HepG2 (cell line): ENCODE data around the gene SOX9. TPM values are rescaled to one million over a fixed set of nuclear protein-coding genes. Genes with fewer than 3 reads are reported as not detected.
A peak's percentile ranks its signal among the peaks of the same experiment; 100 is the strongest.

Experiments
- EHMT2 ChIP-seq: fragments of 200-600 bp; sonication (generic); IDR thresholded peaks from 2 replicates; pipeline ENCODE4 v1.7.0; 2017; ENCODE audit warnings: antibody characterized with exemption, low read depth, low read length, borderline replicate concordance
- ELF1 ChIP-seq: sonication (generic); formaldehyde crosslinking; IDR thresholded peaks from 2 replicates; pipeline ENCODE4 v1.4.0; 2020; ENCODE audit warnings: missing genetic modification reagents
- GLMP ChIP-seq: sonication (generic); formaldehyde crosslinking; IDR thresholded peaks from 2 replicates; pipeline ENCODE4 v1.9.0; 2021; ENCODE audit warnings: missing genetic modification reagents, mild to moderate bottlenecking, borderline replicate concordance
- KIAA2018 ChIP-seq: sonication (generic); formaldehyde crosslinking; IDR thresholded peaks from 2 replicates; pipeline ENCODE4 v1.5.0; 2020; ENCODE audit warnings: mild to moderate bottlenecking, missing genetic modification reagents, borderline replicate concordance
- NR2F6 ChIP-seq, 2 experiments: IDR thresholded peaks; 2 replicates each; pipeline ENCODE4 v1.6.1; 2016; ENCODE audit warnings: antibody characterized with exemption in 1 of 2, mild to moderate bottlenecking in 1 of 2
- PBX2 ChIP-seq: IDR thresholded peaks from 2 replicates; pipeline ENCODE4 v1.6.1; 2016; ENCODE audit warnings: control low read depth
- SALL2 ChIP-seq: sonication (generic); formaldehyde crosslinking; IDR thresholded peaks from 2 replicates; pipeline ENCODE4 v1.8.1; 2023; ENCODE audit warnings: mild to moderate bottlenecking, missing genetic modification reagents, inconsistent platforms
- SMC3 ChIP-seq: IDR thresholded peaks from 2 replicates; pipeline ENCODE4 v1.6.1; 2011; ENCODE audit warnings: low read length, improper control_type of control experiment
- SOX13 ChIP-seq, 3 experiments: fragments of 450-650 bp in 1 of 3; sonication (generic) in 1 of 3; formaldehyde crosslinking in 1 of 3; IDR thresholded peaks in 2 of 3; conservative IDR thresholded peaks in 1 of 3; 2 replicates each; pipeline versions ENCODE4 v1.5.0 to v1.6.1; 2016 to 2020; ENCODE audit warnings: antibody characterized with exemption in 1 of 3, mild to moderate bottlenecking in 1 of 3, missing compliant biosample characterization in 1 of 3, missing genetic modification reagents in 1 of 3, moderate library complexity in 1 of 3
- SOX6 ChIP-seq, 2 experiments: fragments of 450-650 bp in 1 of 2; sonication (generic) in 1 of 2; formaldehyde crosslinking in 1 of 2; IDR thresholded peaks; 2 replicates each; pipeline versions ENCODE4 v1.4.0 to v1.6.1; 2017 to 2020; ENCODE audit warnings: antibody characterized with exemption in 1 of 2, mild to moderate bottlenecking in 1 of 2, missing genetic modification reagents in 1 of 2
- TIGD3 ChIP-seq: sonication (generic); formaldehyde crosslinking; IDR thresholded peaks from 2 replicates; pipeline ENCODE4 v1.5.1; 2020; ENCODE audit warnings: mild to moderate bottlenecking, missing genetic modification reagents, borderline replicate concordance
- TP53 ChIP-seq: sonication (generic); formaldehyde crosslinking; conservative IDR thresholded peaks from 2 replicates; pipeline ENCODE4 v1.4.0; 2020; ENCODE audit warnings: missing genetic modification reagents
- ZFP36L1 ChIP-seq: sonication (generic); formaldehyde crosslinking; IDR thresholded peaks from 2 replicates; pipeline ENCODE4 v1.8.0; 2022; ENCODE audit warnings: mild to moderate bottlenecking, missing genetic modification reagents, moderate library complexity
- ZNF232 ChIP-seq: sonication (generic); formaldehyde crosslinking; IDR thresholded peaks from 2 replicates; pipeline ENCODE4 v1.4.0; 2020; ENCODE audit warnings: missing genetic modification reagents, borderline replicate concordance
- ZNF737 ChIP-seq: sonication (generic); formaldehyde crosslinking; IDR thresholded peaks from 2 replicates; pipeline ENCODE4 v1.5.0; 2020; ENCODE audit warnings: missing genetic modification reagents, mild to moderate bottlenecking, borderline replicate concordance
- polyA plus RNA-seq, 8 experiments: library from polyadenylated mRNA; depleted of rRNA in 3 of 8; stranded (reverse) in 7 of 8; unstranded in 1 of 8; fragments of >200 nt; fragmentation: Illumina TruSeq in 4 of 8; extraction: Trizol in 4 of 8; gene quantifications; 2 replicates each; pipeline versions ENCODE4 v1.2.1 to v1.2.3, GENCODE V29; 2011 to 2016; ENCODE audit warnings: low read depth in 4 of 8, missing spikeins in 1 of 8, mixed read lengths in 1 of 8; ENCODE audit not compliant: insufficient read depth in 1 of 8
- total RNA-seq, 5 experiments: library from RNA; depleted of rRNA; stranded (reverse); fragments of >200 nt; fragmentation: Illumina TruSeq; extraction: Trizol; gene quantifications; 2 replicates each; pipeline ENCODE4 v1.2.3, GENCODE V29; 2016; ENCODE audit warnings: low read depth in 1 of 5

The SOX9 gene
- total and polyA plus RNA-seq, 2 of the 13 experiments (the other 11 are each of a cell fraction or from before 2014, with no cell fraction given), result 16.1 to 27.6 TPM

- no peak for TF ChIP-seq SALL2
- no peak for TF ChIP-seq TP53
- no peak for TF ChIP-seq GLMP
- TF ChIP-seq EHMT2, result no peak
- no peak for TF ChIP-seq SOX13 (IDR thresholded peaks at IDR 0.05)
- TF ChIP-seq SOX13 (CRISPR knock-in tag; conservative IDR thresholded peaks at IDR 0.05 in 1 of 2, IDR thresholded peaks at IDR 0.05 in 1 of 2), result no peak; a peak in 1 of 4 replicates
- no peak for TF ChIP-seq SMC3
- TF ChIP-seq SOX6 (IDR thresholded peaks at IDR 0.05), result no peak
- TF ChIP-seq SOX6 (CRISPR knock-in tag; IDR thresholded peaks at IDR 0.05), result peak; percentile 72
- TF ChIP-seq TIGD3, result no peak
- TF ChIP-seq ELF1 (CRISPR knock-in tag), result no peak
- TF ChIP-seq NR2F6 (IDR thresholded peaks at IDR 0.05), result no peak
- TF ChIP-seq NR2F6 (CRISPR knock-in tag; IDR thresholded peaks at IDR 0.05), result peak; percentile 63; the same call in 1 of the 2 replicates
- no peak for TF ChIP-seq ZNF232 (CRISPR knock-in tag)
- no peak for TF ChIP-seq ZNF737
- TF ChIP-seq PBX2 (CRISPR knock-in tag), result no peak
- TF ChIP-seq ZFP36L1, result no peak
- no peak for TF ChIP-seq KIAA2018 (CRISPR knock-in tag)
Observed at GRCh38 chr17:72119873-72120641, 763 bp upstream of the SOX9 start (continued).
